ENCODE results near the gene JPH4.

JPH4 gene

DNA sequence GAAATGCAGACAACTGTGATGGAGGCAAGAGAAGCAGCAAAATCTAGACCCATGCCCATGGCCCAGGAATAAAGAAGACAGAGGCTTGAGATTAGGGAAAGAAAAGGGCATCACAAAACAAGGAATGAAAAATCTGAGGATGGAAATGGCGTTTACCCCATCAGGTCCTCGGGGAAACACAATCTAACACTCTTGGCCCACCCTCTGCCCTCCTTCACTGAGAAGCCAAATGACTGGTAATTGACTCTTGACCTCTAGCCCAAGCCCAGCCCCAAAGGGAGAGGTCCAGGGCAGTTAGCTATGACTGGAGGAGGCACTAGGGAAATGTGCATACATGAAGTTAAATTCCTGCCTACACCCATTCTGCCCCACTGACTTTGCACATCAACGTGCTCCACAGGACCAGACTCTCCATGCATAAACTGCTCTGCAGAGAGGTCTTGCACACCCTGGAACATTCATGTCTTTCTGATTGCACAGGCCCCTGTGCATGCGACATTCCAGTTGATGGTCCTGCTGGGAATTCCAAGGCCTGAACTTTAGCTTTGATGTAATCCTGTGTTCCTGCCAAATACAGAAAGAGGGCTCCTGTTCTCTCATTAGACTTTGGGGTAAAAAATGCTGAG lies 32.7 kb downstream of the JPH4 start:
- no peak overlapping the region for H3K4me3 ChIP-seq (ENCODE audit: low read depth, low read length)
- TF ChIP-seq, protein P1, sequence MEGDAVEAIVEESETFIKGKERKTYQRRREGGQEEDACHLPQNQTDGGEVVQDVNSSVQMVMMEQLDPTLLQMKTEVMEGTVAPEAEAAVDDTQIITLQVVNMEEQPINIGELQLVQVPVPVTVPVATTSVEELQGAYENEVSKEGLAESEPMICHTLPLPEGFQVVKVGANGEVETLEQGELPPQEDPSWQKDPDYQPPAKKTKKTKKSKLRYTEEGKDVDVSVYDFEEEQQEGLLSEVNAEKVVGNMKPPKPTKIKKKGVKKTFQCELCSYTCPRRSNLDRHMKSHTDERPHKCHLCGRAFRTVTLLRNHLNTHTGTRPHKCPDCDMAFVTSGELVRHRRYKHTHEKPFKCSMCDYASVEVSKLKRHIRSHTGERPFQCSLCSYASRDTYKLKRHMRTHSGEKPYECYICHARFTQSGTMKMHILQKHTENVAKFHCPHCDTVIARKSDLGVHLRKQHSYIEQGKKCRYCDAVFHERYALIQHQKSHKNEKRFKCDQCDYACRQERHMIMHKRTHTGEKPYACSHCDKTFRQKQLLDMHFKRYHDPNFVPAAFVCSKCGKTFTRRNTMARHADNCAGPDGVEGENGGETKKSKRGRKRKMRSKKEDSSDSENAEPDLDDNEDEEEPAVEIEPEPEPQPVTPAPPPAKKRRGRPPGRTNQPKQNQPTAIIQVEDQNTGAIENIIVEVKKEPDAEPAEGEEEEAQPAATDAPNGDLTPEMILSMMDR (IDR thresholded peaks at IDR 0.05; ENCODE audit: control insufficient read depth, extremely low read depth, insufficient read depth): no peak
- DNase-seq (ENCODE audit: low read depth): no peak

GRCh38 chr14:23544511-23545447 lies 33.8 kb downstream of the JPH4 start:
- no peak for DNase-seq (ENCODE audit: low read depth)
- TF ChIP-seq, protein P1 (IDR thresholded peaks at IDR 0.05; ENCODE audit: control insufficient read depth, extremely low read depth, insufficient read depth): no peak
- no peak overlapping the region for H3K4me3 ChIP-seq (ENCODE audit: low read depth, low read length)

GRCh38 chr14:23543403-23543802 lies 35.2 kb downstream of the JPH4 start:
- H3K4me3 ChIP-seq (ENCODE audit: low read depth, low read length): no peak overlapping the region
- TF ChIP-seq, protein P1 (IDR thresholded peaks at IDR 0.05; ENCODE audit: control insufficient read depth, extremely low read depth, insufficient read depth): no peak
- no peak for DNase-seq (ENCODE audit: low read depth)

GRCh38 chr14:23542261-23542660 lies 36.3 kb downstream of the JPH4 start:
- no peak for DNase-seq (ENCODE audit: low read depth)
- no peak overlapping the region for H3K4me3 ChIP-seq (ENCODE audit: low read depth, low read length)
- TF ChIP-seq, protein P1 (IDR thresholded peaks at IDR 0.05; ENCODE audit: control insufficient read depth, extremely low read depth, insufficient read depth): no peak

DNA sequence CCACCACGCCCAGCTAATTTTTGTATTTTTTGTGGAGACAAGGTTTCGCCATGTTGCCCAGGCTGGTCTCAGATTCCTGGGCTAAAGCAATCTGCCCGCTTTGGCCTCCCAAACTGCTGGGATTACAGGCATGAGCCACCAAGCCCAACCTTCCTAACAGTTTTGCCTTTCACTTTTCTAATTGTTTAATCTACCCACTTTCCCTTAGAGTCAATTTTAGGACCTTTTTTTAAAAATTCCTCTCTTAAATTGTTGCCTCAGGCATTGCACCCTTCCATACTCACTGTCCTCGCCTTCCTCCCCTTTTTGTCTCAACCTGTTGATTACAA lies 38.5 kb downstream of the JPH4 start:
- TF ChIP-seq, protein P1 (IDR thresholded peaks at IDR 0.05; ENCODE audit: control insufficient read depth, extremely low read depth, insufficient read depth): no peak
- DNase-seq (ENCODE audit: low read depth): no peak
- no peak overlapping the region for H3K4me3 ChIP-seq (ENCODE audit: low read depth, low read length)

DNA sequence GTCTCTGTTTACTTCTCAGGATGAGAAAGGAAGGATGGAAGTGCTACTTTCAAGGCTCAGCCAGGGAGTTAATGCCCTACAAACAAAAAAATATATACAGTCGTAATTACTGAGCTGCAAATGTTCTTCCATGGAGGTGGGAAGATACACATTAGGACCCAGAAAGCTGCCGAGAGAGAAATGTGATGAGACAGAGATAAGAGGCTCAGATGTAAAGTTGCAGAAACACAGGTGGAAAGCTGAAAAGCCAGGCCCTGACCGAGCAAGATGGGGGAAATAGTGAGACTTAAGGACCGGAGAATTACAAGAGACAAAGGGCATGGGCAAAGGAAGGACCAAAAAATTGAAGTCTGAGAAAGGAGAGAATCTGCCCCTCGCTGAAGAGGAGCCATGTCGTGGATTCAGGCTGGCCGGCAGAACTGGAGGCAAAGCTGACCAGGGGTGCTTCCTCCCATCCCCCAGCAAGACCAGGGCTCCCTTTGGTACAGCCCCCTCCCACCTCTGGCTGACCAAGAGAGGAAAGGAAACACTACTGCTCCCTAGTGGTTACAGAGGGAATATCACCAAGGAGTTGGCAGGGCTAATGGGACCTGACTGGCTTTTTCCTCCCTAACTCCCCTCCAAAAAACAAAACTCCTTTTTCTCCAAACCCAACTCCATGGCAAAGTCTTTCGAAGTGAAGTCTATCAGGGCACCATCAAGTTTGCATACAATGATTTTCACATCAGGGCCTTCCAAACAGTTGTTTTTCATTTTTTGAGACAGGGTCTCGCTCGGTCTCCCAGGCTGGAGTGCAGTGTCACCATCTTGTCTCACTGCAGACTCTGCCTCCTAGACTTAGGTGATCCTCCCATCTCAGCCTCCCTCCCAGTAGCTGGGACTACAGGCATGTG lies 39.1 kb downstream of the JPH4 start:
- DNase-seq (ENCODE audit: low read depth): no peak
- no peak overlapping the region for H3K4me3 ChIP-seq (ENCODE audit: low read depth, low read length)
- TF ChIP-seq, protein P1 (IDR thresholded peaks at IDR 0.05; ENCODE audit: control insufficient read depth, extremely low read depth, insufficient read depth): peak; percentile 79
